H9 (cell line): Measurements from ENCODE around the gene AGPAT2. TPM values are rescaled to one million over a fixed set of nuclear protein-coding genes. Genes with fewer than 3 reads are reported as not detected.

ENCODE experiments used
- DNase-seq: peaks from one replicate; pipeline ENCODE4 v3.0.0-alpha.2; 2017
- H2AFZ ChIP-seq: one replicate; pipeline ENCODE4 v1.6.1; 2013; ENCODE audit warnings: mild to moderate bottlenecking, low read length, control low read depth, moderate library complexity
- H2AK5ac ChIP-seq: 2 replicates; pipeline ENCODE4 v1.6.1; 2013; ENCODE audit warnings: low read length, control low read depth, mixed read lengths; ENCODE audit not compliant: insufficient read length
- H2BK120ac ChIP-seq: one replicate; pipeline ENCODE4 v1.6.1; 2013; ENCODE audit warnings: low read depth, mild to moderate bottlenecking, low read length, control low read depth, inconsistent platforms; ENCODE audit not compliant: poor library complexity, severe bottlenecking
- H2BK12ac ChIP-seq: 2 replicates; pipeline ENCODE4 v1.6.1; 2013; ENCODE audit warnings: low read length, control low read depth, mixed read lengths, low read depth; ENCODE audit not compliant: insufficient read length
- H2BK15ac ChIP-seq: 2 replicates; pipeline ENCODE4 v1.6.1; 2013; ENCODE audit warnings: low read depth, low read length, control low read depth
- H2BK20ac ChIP-seq: one replicate; pipeline ENCODE4 v1.6.1; 2013; ENCODE audit warnings: low read depth, mild to moderate bottlenecking, low read length, control low read depth, inconsistent platforms; ENCODE audit not compliant: poor library complexity, severe bottlenecking
- H2BK5ac ChIP-seq: 2 replicates; pipeline ENCODE4 v1.6.1; 2013; ENCODE audit warnings: low read length, control low read depth, mixed read lengths; ENCODE audit not compliant: insufficient read length
- H3K14ac ChIP-seq: 2 replicates; pipeline ENCODE4 v1.6.1; 2013; ENCODE audit warnings: low read length, control low read depth; ENCODE audit not compliant: insufficient read depth
- H3K18ac ChIP-seq: 2 replicates; pipeline ENCODE4 v1.6.1; 2013; ENCODE audit warnings: low read depth, mild to moderate bottlenecking, mixed read lengths, low read length, control low read depth; ENCODE audit not compliant: insufficient read length
- H3K23ac ChIP-seq: 2 replicates; pipeline ENCODE4 v1.6.1; 2013; ENCODE audit warnings: low read length, control low read depth, mixed read lengths, low read depth; ENCODE audit not compliant: insufficient read length
- H3K23me2 ChIP-seq: 2 replicates; pipeline ENCODE4 v1.6.1; 2013; ENCODE audit warnings: low read depth, mild to moderate bottlenecking, mixed read lengths, low read length, control low read depth; ENCODE audit not compliant: insufficient read length, poor library complexity, severe bottlenecking
- H3K27ac ChIP-seq: 2 replicates; pipeline ENCODE4 v1.5.1; 2013; ENCODE audit warnings: low read length, control low read depth, mixed read lengths, low read depth; ENCODE audit not compliant: insufficient read length
- H3K27me3 ChIP-seq: 2 replicates; pipeline ENCODE4 v1.6.1; 2013; ENCODE audit warnings: low read length, control low read depth, inconsistent platforms; ENCODE audit not compliant: insufficient read depth
- H3K4ac ChIP-seq: 2 replicates; pipeline ENCODE4 v1.6.1; 2013; ENCODE audit warnings: low read depth, mild to moderate bottlenecking, control low read depth, inconsistent platforms, low read length, moderate library complexity
- H3K4me1 ChIP-seq: 2 replicates; pipeline ENCODE4 v1.6.1; 2013; ENCODE audit warnings: low read length, control low read depth, inconsistent platforms; ENCODE audit not compliant: insufficient read depth
- H3K4me2 ChIP-seq: 2 replicates; pipeline ENCODE4 v1.6.1; 2013; ENCODE audit warnings: low read length, control low read depth, mixed read lengths; ENCODE audit not compliant: insufficient read length, insufficient read depth
- H3K56ac ChIP-seq: 2 replicates; pipeline ENCODE4 v1.6.1; 2013; ENCODE audit warnings: low read depth, mild to moderate bottlenecking, mixed read lengths, low read length, control low read depth; ENCODE audit not compliant: insufficient read length
- H3K79me1 ChIP-seq: 2 replicates; pipeline ENCODE4 v1.6.1; 2013; ENCODE audit warnings: low read depth, mild to moderate bottlenecking, moderate library complexity, low read length, control low read depth, inconsistent platforms; ENCODE audit not compliant: insufficient read depth, poor library complexity, severe bottlenecking
- H3K79me2 ChIP-seq: 2 replicates; pipeline ENCODE4 v1.6.1; 2013; ENCODE audit warnings: low read length, control low read depth, inconsistent platforms; ENCODE audit not compliant: insufficient read depth
- H3K9ac ChIP-seq: 2 replicates; pipeline ENCODE4 v1.6.1; 2013; ENCODE audit warnings: low read length, control low read depth, mixed read lengths; ENCODE audit not compliant: insufficient read length; ENCODE audit errors: extremely low read depth
- H3K9me3 ChIP-seq: one replicate; pipeline ENCODE4 v1.6.1; 2013; ENCODE audit warnings: low read depth, low read length, inconsistent platforms; ENCODE audit not compliant: control insufficient read depth
- H3T11ph ChIP-seq: one replicate; pipeline ENCODE4 v1.6.1; 2013; ENCODE audit warnings: mild to moderate bottlenecking, low read length, control low read depth, inconsistent platforms
- H4K20me1 ChIP-seq: one replicate; pipeline ENCODE4 v1.6.1; 2013; ENCODE audit not compliant: control insufficient read depth, insufficient read length, insufficient read depth
- H4K5ac ChIP-seq: 2 replicates; pipeline ENCODE4 v1.6.1; 2013; ENCODE audit warnings: low read depth, mild to moderate bottlenecking, mixed read lengths, low read length, control low read depth; ENCODE audit not compliant: insufficient read length
- H4K8ac ChIP-seq: replicated peaks from 2 replicates; pipeline ENCODE4 v1.6.1; 2013; ENCODE audit warnings: low read length, control low read depth, mixed read lengths, low read depth; ENCODE audit not compliant: insufficient read length
- H4K91ac ChIP-seq: 2 replicates; pipeline ENCODE4 v1.6.1; 2013; ENCODE audit warnings: low read depth, mild to moderate bottlenecking, moderate library complexity, mixed read lengths, low read length, control low read depth; ENCODE audit not compliant: insufficient read length
- H3K27ac Mint-ChIP-seq, 3 experiments: 2 replicates in 2 of 3; 3 replicates in 1 of 3; pipeline ENCODE4 v1.8.0; 2020 to 2021; ENCODE audit warnings: mixed read lengths in 3 of 3, mild to moderate bottlenecking in 1 of 3, moderate library complexity in 1 of 3
- H3K27me3 Mint-ChIP-seq: 2 replicates; pipeline ENCODE4 v1.8.0; 2021; ENCODE audit warnings: low read depth, mild to moderate bottlenecking, moderate library complexity, mixed read lengths
- H3K36me3 Mint-ChIP-seq, 3 experiments: 2 replicates in 2 of 3; 3 replicates in 1 of 3; pipeline ENCODE4 v1.8.0; 2020 to 2021; ENCODE audit warnings: low read depth in 3 of 3, mixed read lengths in 3 of 3; ENCODE audit not compliant: insufficient read depth in 1 of 3
- H3K4me1 Mint-ChIP-seq, 2 experiments: 2 replicates each; pipeline ENCODE4 v1.8.0; 2020; ENCODE audit warnings: mixed read lengths in 2 of 2
- H3K4me3 Mint-ChIP-seq, 2 experiments: 2 replicates in 1 of 2; 3 replicates in 1 of 2; pipeline ENCODE4 v1.8.0; 2020 to 2021; ENCODE audit warnings: mild to moderate bottlenecking in 2 of 2, mixed read lengths in 2 of 2, moderate library complexity in 1 of 2
- H3K9me3 Mint-ChIP-seq, 2 experiments: 2 replicates in 1 of 2; 3 replicates in 1 of 2; pipeline ENCODE4 v1.8.0; 2020; ENCODE audit warnings: mild to moderate bottlenecking in 2 of 2, mixed read lengths in 2 of 2, moderate library complexity in 1 of 2
- WGBS: extraction: QIAGEN DNeasy Blood & Tissue Kit; methylation state at CpG from one replicate; pipeline ENCODE4 v1.1.7; 2013; ENCODE audit warnings: missing lambda C conversion rate, low lambda C conversion rate, mixed read lengths; ENCODE audit not compliant: insufficient read length; ENCODE audit errors: extremely low coverage; 5-methylcytosine and 5-hydroxymethylcytosine counted together
- total RNA-seq: library from RNA; stranded (reverse); gene quantifications from 2 replicates; pipeline ENCODE4 v1.2.1, GENCODE V29; 2021
- TF ChIP-seq, protein P1 (sequence below): fragments of 200-600 bp; sonication (generic); conservative IDR thresholded peaks from 3 replicates; pipeline ENCODE4 v1.8.0; 2021; ENCODE audit warnings: antibody characterized with exemption, mild to moderate bottlenecking

AGPAT2 gene
- total RNA-seq, 1 experiment from 2014 or later: 29.7 TPM

DNA sequence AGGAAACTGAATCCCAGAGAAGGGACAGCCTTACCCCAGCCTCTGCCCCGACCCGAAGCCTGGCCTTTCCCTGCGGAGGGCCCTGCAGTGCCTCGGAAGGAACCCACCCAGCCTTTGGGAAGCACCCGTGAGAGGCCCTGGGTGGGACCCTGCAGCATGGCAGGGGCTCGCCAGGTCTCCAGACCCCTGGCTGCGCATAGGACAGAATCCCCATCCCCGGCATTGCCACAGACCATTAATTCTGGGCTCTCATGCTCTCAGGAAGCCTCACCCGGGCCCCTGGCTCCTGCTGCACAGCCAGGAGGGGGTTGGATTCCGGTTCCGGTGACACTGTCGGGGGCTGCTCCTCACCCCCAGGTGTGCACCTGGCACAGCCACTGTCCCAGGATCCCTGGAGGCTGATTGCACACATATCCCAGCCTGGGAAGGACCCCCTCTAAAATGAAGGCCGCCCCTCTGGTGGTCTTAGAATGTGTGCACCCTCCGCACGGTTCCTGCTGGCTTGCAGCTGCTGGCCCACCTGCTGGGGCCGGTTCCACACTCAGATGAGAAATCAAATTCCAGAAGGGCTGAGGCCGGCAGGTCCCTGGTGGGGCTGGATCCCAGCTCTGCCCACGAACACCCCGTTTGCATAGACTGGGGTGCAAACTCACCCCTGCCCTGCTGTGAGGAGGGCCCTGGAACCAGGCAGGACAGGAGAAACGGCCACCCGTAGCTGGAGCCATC is 19.9 kb downstream of the AGPAT2 start:
- no peaks in the 10 kb centered on the region for H3K27me3 ChIP-seq
- no peak overlapping the region for H4K5ac ChIP-seq
- H3K56ac ChIP-seq: no peak overlapping the region
- no peak overlapping the region for H3K27ac Mint-ChIP-seq
- no peaks in the 10 kb centered on the region for H3K9me3 Mint-ChIP-seq
- H2BK15ac ChIP-seq: no peak overlapping the region
- no peak overlapping the region for H3K4me3 Mint-ChIP-seq
- no peak overlapping the region for H3T11ph ChIP-seq
- no peak overlapping the region for H2BK5ac ChIP-seq
- no peak overlapping the region for H2BK120ac ChIP-seq
- no peak overlapping the region for H3K9ac ChIP-seq
- H4K20me1 ChIP-seq: peaks cover 4% of the 10 kb centered on the region
- no peak overlapping the region for H3K27ac ChIP-seq
- peaks cover 9% of the 10 kb centered on the region for H3K27me3 Mint-ChIP-seq
- H3K79me2 ChIP-seq: no peaks in the 10 kb centered on the region
- no peak overlapping the region for H3K18ac ChIP-seq
- no peak overlapping the region for H3K4ac ChIP-seq
- TF ChIP-seq, protein P1, sequence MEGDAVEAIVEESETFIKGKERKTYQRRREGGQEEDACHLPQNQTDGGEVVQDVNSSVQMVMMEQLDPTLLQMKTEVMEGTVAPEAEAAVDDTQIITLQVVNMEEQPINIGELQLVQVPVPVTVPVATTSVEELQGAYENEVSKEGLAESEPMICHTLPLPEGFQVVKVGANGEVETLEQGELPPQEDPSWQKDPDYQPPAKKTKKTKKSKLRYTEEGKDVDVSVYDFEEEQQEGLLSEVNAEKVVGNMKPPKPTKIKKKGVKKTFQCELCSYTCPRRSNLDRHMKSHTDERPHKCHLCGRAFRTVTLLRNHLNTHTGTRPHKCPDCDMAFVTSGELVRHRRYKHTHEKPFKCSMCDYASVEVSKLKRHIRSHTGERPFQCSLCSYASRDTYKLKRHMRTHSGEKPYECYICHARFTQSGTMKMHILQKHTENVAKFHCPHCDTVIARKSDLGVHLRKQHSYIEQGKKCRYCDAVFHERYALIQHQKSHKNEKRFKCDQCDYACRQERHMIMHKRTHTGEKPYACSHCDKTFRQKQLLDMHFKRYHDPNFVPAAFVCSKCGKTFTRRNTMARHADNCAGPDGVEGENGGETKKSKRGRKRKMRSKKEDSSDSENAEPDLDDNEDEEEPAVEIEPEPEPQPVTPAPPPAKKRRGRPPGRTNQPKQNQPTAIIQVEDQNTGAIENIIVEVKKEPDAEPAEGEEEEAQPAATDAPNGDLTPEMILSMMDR: no peak
- H3K4me1 ChIP-seq: no peaks in the 10 kb centered on the region
- no peaks in the 10 kb centered on the region for H3K36me3 Mint-ChIP-seq
- no peak overlapping the region for H2BK12ac ChIP-seq
- H3K4me2 ChIP-seq: no peak overlapping the region
- no peak overlapping the region for H4K91ac ChIP-seq
- WGBS: no CpG with 5 or more reads among the region's 21 CpGs
- no peak for DNase-seq
- H3K23me2 ChIP-seq: no peaks in the 10 kb centered on the region
- H3K9me3 ChIP-seq: no peaks in the 10 kb centered on the region
- H2AFZ ChIP-seq: no peak overlapping the region
- no peak overlapping the region for H2AK5ac ChIP-seq
- no peak overlapping the region for H2BK20ac ChIP-seq
- H4K8ac ChIP-seq: no peak overlapping the region
- H3K79me1 ChIP-seq: no peaks in the 10 kb centered on the region
- no peak overlapping the region for H3K23ac ChIP-seq
- no peak overlapping the region for H3K14ac ChIP-seq
- H3K4me1 Mint-ChIP-seq: peaks cover 0 to 4% of the 10 kb centered on the region in 2 experiments; a peak in 1 of 4 replicates
